ENCODE data around the gene ATP5ME.

The ATP5ME gene

DNA sequence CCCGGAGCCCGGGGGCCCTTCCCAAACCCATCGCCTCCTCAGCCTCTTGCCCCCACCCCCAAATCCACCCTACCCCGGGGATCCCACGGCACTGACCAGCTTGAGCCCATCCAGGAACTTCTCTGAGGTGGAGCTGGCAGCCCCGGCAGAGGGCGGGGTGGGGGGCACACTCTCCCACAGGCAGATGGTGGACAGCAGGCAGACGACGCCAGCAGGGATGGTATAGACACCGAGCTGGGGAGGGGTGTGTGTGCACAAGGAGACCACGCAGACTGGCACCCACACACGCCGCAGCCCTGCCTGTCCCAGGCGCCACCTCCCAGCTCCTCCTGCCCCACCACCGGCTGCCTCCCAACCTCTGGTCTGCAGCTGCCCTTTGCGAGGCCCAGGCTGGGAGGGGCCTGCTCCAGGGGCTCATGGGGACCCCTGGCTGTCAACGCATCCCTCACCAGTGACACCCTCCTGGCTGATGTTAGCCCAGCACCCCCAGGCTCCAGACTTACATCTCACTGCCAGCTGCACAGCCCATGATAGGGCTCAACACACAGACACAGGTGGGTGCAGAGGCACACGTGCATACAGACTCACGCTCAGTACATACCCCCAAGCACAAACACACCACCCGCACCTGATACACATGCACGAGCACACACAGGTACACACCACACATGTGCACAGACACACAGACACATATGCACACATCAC is 10.7 kb upstream of the ATP5ME start:
- DNase-seq (ENCODE audit: low read depth in 3 of 3): no peak

DNA sequence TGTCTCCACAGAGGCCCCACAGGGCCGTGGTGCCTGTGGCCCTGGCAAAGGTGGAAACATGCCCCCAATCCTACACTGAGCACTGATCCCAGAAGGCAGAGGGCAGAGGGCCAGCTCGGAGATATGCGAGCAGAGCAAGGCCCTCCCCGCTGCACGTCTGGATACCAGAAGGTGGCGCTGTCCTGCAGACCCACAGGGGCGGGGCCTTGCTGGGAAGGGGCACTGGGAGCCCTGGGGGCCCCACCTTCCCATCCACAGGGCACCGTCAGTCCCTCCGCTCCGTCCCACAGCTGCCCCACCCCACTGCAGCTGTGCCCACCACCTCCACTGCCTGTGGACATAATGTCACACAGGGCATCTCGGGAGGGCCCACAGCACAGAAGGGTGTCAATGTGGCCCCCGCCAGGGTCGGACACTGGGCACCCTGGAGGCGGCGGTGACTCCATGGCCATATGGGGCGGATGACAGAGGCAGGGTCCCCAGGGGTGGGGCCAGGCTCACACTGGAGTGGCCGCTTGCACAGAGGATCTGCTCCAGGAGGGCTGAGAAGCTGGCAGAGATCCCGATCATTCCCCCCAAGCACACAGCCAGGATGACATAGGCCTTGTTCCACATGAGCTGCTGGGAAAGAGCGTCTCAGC is 10.0 kb upstream of the ATP5ME start:
- no peak for DNase-seq (ENCODE audit: low read depth in 3 of 3)

DNA sequence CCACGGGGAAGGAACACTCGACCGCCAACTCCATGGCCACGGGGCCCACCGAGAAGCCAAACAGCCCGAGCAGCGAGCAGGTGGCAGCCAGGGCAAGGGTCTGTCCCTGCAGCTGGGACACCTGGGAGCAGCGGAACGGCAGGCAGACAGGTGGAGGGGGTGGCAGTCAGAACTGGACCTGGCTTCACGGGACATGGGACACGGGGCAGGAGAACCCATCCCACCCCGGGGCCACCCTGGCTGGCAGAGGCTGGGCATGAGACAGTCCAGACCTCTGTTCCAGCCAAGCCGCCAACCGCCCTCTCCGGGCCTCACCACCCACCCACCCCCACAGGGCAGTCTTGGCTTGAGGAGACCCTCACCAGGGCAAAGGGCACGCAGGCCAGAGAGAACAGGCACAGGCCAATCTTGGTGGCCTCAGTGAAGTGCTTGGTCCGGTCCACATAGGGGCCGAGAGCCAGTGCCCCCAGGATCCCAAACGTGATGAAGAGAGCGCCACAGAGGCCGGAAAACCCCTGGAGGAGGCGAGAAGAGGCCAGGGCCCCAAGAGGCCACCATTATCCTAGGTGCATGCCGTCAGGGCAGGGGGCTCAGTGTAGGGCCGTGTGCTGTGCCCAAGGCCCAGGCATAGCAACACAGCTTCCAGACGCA is 9.3 kb upstream of the ATP5ME start:
- no peak for DNase-seq (ENCODE audit: low read depth in 3 of 3)

DNA sequence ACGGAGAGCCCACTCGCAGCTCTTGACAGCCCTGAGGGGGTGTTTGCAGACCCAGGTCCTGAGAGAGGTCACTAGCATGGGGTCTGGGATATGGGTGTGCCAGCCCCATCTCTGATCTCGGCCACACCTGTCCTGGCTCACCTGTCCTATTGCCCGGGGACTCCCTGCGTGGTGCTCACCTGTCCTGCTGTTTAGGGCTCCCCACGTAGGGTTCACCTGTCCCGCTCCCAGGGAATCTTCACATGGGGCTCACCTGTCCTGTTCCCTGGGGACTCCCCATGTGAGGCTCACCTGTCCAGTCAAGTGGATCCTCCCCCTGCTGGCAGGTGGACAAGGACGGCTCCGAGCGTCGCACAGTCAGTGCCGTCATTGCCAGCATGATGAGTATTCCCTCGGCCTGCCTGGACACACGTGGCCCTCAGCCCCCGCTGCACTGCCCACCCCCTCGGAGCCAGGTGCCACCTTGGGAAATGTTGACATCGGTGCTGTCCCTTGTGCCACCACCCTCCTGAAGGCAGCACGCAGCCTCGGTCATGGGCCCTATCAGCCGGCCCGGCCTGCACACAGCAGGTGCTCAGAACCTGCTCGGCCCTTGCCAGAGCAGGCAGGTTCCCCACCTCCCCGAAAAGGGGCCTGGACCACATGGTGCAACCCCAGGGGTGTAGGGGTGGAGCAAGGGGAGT is 8.6 kb upstream of the ATP5ME start:
- DNase-seq (ENCODE audit: low read depth in 3 of 3): no peak

DNA sequence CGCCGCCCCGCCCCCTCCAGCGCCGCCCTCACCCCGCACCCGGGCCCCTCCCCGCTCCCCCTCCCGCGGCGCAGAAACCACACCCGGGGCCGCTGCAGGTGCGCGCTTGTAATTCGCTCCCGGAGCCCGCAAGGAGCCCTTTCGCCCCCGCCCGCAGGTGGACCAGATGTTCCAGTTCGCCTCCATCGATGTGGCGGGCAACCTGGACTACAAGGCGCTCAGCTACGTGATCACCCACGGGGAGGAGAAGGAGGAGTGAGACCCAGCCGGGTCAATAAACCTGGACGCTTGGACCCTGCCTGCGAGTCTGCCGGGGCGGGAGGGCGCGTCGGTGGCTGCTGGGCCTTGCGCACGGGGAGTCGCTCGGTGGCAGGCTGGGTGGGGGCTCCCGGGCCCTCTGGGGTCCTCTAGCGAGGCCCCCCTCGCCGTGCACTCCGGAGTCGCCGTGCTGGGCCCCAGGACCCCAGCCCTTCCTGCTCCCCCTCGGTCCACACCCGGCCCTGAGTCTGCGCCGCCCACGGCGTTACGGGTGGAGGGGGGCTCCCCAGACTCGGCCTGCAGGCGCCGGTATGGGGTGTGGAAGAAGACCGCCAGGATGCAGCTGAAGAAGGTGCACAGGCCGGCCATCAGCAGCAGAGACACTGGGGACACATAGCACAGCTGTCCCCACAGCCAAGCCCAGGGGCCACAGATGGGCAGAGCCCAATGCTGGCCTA is 7.8 kb upstream of the ATP5ME start:
- DNase-seq (ENCODE audit: low read depth in 3 of 3): no peak

DNA sequence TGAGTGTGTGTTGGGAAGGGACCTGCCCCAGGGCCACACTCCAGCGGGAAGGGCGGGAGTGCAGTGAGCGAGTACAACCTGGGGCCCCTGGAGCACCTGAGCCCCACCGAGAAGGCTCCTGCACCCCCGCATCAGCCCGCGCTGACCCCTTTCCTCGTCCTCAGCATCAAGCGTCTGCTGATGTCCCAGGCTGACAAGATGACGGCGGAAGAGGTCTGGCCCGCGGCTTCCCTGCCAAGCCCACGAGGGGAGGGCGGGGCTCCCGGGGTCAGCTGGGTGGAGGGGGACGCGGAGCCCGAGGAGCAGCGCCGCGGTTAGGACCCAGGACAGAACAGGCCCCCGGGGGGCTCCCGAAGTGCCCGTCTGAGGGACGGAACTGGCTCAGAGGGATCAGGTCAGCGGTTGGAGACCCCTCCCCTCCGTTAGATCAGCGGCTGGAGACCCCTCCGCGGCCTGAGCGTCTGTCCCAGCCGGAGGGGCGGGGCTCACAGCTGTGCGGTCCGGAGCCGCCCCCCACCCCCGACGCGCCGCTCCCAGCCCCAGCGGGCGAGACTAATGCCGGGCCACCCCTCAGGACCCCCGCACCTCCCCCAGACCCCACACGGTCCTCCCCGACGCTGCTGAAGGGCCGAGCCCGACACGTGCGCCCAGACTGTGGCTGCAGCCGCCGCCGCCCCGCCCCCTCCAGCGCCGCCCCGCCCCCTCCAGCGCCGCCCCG is 7.0 kb upstream of the ATP5ME start:
- peak in 1 of 3 donors; percentile 53 for DNase-seq (ENCODE audit: low read depth in 3 of 3)

DNA sequence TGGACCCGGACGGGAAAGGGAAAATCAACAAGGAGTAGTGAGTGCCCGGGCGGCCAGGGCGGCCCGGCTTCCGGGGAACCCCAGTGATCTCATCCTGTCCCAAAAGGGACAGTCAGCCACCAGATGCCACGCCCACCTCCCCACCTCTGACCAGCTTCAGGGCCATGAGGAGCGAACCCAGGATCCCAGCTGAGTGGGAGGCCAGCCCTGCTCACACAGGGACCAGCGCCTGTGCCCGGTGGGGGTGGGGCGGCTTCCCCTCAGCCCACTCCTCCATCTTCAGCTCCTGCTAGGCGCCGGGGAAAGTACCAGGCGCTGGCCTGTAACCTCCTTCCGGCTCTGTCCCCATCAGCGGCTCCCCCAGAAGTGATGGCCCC is 6.5 kb upstream of the ATP5ME start:
- DNase-seq (ENCODE audit: low read depth in 3 of 3): peak in 1 of 3 donors; percentile 26

DNA sequence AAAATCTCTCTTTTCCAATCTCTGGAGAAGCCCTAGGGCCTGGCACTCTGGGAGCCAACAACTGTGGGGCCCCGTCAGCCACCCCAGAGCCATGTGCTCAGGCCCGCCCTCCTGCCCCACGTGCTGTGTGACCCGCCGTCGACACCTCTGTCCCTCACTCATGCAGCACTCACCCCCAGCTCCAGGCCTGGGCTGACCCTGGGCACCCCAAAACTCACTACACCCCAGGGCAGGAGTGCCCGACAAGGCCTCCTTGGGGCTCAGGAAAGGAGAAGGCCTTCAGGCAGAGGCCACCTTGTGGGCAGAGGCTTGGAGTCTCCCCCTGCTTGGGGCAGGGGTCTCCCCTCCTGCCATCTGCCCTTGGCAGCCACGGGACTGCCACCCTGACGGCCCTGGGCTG is 6.0 kb upstream of the ATP5ME start:
- no peak for DNase-seq (ENCODE audit: low read depth in 3 of 3)

DNA sequence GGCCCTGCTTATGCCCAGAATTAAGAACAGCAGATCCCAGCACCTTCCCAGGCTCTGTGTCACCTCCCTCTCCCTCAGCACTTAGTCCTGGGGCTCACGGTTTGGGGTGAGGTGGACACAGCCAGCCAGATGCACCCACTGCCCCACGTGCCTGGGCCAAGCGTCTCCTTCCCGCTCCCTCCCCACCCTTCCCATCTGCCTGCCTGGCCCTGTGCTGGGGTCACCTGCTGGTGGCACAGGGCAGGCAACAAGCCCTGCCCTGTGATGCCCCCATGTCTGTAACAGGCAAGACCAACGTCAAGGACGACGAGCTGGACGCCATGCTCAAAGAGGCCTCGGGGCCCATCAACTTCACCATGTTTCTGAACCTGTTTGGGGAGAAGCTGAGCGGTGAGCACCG is 5.6 kb upstream of the ATP5ME start:
- DNase-seq (ENCODE audit: low read depth in 3 of 3): no peak

DNA sequence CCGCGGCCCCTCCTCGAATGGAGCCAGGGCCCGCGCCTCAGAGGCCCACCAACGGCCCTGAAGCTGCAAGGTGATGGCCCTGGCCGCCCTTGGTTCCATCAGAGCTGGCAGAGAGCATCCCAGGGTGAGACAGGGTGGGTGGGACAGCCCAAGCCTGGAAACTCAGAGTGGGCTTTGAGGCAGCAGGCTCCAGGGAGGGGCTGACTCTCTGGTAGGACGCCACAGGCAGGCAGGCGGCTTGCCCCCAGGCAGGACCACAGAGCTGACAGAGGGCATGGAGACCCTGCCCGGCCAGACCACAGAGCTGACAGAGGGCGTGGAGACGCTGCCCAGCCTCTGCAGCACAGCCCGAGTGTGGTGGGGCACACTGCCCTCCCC is 5.0 kb upstream of the ATP5ME start:
- DNase-seq (ENCODE audit: low read depth in 3 of 3): no peak

DNA sequence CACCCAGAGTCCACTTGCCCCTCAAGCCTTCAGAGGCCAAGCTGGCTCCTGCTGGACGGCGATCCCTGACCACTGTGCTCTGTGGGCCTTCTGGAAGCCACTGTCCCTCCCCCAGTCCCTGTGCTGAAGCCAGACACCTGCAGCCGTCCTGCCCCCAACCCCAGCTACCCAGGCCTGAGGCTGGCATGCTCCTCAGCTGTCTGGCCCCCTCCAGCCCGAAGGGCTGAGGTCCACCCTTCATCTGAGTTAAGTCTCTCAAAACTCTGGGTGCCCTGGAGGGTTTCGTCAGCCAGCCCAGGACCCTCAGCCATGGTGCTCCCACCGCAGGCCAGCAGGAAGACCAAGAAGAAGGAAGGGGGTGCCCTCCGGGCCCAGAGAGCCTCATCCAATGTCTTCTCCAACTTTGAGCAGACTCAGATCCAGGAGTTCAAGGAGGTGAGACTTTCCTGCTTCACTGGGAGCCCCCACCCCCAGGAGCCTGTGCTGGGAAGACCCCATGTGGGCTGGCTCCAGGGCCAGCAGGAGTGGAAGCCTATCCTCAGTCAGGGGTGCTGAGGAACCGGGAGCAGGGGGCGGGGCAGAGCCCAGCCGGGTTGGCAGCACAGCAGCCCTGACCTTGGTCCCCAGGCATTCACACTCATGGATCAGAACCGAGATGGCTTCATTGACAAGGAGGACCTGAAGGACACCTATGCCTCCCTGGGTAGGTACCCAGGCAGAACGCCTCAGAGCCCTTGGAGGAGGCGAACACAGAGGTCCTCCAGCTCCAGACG is 4.4 kb upstream of the ATP5ME start:
- DNase-seq (ENCODE audit: low read depth in 3 of 3): no peak

DNA sequence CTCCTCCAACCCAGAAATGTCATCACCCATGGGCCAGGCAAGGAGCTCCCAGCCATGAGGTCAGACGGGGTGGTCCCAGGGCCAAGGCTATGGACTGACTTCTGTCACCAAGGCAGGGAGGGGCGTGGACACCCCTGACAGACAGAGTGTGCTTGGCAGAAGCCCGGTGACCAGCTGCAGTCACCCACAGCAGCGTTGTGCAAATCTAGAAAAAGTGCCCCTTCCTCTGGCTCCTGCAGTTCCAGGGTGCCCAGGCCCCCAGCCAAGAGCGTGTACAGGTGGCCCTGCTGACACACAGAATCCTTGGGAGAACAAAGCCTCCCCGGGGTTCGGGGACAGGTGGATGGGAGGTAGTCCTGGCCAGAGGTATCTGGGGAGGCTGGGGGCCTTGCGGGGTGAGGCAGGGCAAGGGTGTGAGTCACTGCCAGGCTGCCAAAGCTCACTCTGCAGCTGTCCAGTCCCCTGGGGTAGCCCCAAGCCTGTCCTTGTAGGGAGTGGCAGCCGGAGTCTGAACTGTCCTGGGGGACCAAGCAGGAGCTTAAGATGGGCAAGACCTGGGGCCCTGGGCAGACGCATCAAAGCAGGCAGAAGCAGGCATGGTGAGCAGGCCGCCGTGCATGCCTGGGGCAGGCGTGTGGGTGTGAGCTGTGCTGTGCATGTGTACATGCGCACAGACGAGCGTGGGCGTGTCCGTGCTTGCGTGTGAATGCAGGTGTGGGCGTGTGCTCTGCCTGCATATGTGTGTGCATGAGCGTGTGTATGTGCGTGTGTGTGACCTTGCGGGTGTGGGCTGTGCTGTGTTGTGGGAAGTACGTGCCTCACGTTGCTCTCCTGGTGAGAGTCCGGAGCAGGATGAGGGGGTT is 3.6 kb upstream of the ATP5ME start:
- no peak for DNase-seq (ENCODE audit: low read depth in 3 of 3)

DNA sequence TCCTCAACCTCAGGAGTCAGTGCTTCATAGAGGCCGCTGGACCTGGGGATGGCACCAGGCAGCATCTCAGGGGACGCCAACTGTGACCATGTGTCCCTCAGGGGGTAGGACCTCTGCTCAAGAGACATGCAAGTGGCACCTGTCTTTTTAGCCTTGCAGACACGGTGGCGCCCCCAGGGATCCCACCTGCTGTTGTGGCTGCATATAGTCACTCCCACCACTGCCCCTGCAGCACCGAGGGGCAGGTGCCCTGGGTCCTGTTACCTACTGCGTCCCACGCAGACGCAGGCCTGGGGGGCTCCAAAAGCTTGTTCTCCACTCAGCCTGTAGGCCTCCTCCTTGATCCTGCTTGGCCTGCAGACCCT is 2.8 kb upstream of the ATP5ME start:
- DNase-seq (ENCODE audit: low read depth in 3 of 3): no peak

DNA sequence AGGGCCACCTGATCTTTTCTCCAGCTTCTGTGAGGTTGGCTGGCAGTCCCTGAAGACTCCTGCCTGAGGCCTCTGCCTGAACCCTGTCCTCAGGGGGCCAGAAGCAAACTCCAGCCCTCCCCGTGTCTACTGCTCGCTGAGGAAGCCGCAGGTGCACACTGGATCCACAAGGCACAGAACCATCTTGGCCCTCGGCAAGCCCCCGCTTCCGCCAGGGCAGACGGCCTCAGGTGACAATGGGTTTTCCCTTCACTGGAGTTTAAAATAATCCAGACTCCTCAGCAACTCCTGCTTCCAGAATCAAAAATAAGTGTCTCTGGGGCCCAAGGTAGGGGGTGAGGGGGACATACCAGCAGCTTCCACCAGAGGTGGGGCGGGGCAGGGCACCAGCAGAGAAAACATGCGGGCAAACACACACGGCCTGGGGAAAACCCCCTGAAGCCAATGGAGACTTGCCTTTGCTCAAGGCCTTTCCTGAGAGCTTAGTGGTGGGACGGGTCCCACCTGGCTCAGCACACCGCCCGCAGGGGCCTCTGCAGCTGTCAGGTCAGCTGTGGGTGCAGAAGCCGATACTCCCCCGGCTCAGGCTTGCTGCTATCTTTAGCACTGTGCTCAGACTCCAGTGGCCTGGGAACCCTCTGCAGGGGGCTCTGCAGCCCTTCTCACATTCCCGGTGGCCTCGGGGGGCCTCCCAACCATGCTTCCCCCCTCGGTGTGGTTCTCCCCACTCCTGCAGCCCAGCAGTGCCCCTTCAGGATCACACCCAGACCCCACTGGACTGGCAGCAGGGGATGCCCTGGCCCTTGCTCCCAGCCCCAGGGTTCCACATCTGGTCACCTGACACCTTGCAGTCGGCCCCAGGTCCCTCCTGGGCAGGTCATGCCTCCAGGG is 2.1 kb upstream of the ATP5ME start:
- DNase-seq (ENCODE audit: low read depth in 3 of 3): no peak

DNA sequence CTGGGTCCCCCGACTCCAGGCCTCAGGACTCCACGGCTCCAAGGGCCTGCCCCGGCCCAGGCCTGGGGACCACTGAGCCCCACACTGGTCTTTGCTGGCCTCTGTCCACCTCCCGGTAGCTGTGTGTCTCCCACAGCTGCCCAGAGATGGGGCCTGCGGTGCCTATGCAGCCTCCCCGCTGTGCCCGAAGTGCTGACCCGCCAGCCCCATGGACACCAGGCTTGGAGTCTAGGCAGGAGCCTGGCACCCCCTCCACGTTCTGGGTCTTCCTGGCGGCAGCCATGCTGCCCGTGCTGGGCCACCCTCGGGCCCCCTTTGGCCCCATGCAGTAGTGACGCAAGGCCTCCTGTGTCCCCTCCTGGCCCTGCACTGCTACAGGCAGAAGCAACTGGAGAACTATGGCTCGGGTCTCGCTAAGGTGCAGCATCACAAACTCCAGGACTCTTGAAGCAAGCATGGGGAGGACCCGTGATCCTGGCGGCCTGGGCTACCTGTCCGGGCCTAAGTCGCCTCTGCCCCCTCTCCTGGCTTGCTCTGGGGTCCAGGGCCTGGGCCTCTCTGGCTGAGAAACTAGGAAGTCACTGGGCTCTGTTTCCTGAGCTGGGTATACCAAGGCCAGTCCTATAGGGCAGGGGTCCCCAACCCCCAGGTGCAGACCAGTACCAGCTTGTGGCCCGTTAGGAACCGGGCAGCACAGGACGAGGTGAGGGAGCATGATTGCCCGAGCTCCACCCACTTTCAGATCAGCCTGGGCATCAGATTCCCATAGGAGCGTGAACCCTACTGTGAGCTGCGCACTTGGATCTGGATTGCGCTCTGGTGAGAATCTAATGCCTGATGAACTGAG is 1.2 kb upstream of the ATP5ME start:
- DNase-seq (ENCODE audit: low read depth in 3 of 3): no peak

DNA sequence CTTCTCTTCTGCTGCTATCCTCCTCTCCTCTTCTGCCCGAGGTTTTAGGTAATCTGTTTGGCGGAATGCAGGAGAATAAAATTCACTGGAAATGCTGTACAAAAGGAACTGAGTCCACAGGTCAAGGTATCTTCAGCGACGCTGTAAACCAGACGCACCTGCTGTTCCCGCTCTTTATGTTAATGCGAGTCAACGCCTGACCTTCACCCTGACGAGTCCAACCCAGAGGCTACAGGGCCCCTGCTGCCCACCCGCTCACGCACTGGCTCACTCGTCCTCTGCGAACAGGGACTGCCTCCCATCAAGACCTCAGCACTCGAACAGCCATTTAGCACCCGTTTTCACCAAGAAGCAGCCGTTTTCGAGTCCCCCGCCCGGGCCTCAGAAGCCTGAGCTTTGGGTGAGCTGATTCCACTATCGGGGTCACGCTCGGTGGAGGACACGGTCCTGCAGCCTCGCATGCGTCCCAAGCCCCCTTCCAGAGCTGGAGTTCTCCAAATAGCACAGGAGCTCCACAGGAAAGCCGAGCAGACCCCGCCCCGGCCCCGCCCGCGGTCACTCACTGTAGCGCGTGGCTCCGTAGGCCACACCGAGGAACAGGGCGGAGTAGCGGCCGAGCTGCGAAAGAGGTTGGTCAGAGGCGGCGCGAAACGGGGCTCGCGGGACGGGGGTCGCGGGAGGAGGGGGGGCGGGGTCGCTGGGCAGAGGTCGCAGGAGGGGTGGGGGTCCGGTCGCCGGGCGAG is 556 bp downstream of the ATP5ME start:
- no peak for DNase-seq (ENCODE audit: low read depth in 3 of 3)

DNA sequence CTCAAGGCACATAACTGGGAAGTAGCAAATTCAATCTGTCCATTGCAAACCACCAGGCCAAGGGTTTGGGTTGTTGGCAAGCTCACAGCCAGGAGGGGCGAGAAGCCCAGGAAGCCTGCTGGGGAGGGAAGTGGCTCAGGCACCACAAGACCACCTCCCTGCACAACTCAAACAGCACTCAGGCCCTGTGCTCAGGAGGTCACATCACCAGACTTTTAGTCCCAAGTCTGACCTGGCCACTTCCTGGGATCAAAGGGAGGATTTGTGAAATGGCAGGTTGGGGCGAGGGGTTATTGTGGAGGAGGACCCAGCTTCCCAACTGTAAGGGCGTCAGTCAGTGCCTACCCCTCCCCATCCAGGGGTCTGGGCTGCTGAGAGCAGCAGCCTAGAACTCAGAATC is 2.3 kb downstream of the ATP5ME start:
- DNase-seq (ENCODE audit: low read depth in 3 of 3): no peak
